HG02610 (cell line): ENCODE data around the gene NRROS.
"Not testable (repeated sequence)": the region's sequence is repeated elsewhere in the genome, so short reads cannot be mapped to it uniquely, and the experiment has no call there.

Experiments
- ATAC-seq: cut with Tn5 transposase; IDR thresholded peaks from one replicate; pipeline ENCODE4 v1.9.1; 2021; ENCODE audit warnings: mild to moderate bottlenecking, moderate library complexity; ENCODE audit not compliant: unreplicated experiment

NRROS gene

DNA sequence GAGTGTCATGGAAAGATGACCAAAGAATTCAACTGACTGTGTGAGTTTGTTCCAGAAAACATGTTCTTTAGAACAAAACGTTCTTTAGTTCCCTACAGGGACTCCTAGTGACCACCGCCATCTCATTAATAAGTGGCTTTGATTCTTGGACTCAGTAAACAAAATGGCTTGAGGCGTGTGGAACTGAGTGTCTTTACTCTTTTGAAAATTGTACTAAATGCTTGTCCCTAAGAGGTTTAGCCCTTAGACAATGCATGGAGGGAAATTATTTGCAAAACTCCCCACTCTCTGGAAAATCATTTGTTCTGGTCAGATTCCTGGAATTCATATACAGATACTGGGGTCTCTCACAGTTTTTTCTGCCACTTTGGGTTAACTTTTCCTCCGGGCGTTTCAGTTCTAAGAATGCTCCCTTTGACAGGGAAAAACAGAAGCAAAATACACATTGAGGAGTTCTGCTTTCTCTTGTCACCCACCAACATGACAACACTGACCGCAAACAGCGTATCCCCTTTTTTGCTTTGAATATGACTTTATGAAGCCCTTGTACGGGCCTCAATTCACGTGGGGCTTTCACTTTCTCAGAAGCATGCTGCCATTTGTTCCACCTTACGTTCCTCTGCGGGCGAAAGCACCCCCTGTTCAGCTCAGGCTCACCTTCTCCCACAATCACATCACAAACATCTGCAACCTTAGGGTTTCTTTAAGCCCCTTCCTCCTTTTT, 15.3 kb upstream of the NRROS start:
- ATAC-seq, result peak; percentile 57

GRCh38 chr3:196624907-196625306, 14.6 kb upstream of the NRROS start:
- ATAC-seq, result no peak

DNA sequence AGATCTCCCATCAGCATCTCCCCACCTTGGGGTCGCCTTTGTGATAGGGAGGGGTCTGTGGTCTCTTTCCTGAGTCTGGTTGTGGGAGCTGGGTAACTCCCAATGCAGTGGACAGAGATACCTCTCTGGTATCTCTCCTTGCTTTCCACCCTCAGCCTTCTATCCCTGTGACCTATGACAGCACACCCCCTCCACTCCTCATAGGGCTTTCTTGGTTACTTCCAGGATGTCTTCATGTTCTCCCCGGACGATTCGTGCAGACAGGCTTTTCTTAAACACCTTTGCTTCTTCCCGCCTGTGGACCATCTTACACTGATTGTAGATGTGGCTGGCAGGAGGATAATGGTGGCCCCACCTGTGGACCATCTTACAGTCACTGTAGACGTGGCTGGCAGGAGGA, 14.2 kb upstream of the NRROS start:
- no peak for ATAC-seq

GRCh38 chr3:196627918-196628231, 11.6 kb upstream of the NRROS start:
- no peak for ATAC-seq

GRCh38 chr3:196629228-196629627, 10.3 kb upstream of the NRROS start:
- ATAC-seq, result no peak

- ATAC-seq, result no peak
Measured at GRCh38 chr3:196631682-196632045, 7.8 kb upstream of the NRROS start.

DNA sequence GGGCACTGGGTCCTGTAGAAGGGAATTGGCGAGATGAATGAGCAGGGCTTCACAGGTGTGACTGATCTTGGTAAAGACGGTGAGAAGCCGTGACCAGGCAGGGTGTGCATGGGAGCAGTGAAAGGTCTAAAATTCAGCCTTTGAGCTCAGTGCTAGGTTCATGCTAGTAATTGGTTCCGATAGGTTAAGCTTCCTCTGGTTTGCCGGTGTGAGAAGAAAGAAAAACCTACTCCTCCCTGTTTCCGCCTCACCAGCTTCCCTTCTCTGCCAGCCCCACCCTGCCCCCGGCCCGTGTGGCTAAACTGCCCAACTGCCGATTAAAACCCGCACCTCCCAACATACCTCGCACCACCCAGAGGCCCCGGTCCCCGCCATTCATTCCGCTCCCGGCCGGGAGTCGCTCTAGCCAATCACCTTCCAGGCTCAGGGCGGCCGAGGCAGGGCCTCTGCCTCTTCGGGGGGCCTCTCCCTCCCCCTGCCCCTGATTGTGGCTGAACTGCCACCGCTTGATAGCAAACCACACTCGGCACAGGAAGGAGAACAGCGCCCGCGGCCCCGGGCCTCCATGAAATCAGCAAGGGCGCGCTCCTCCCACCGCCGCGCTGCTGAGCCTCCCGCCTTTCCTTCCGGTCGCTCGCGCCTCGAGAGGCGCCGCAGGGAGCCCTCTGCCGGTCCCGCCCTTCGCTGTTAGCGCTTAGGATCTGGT, 7.3 kb upstream of the NRROS start:
- peak; percentile 72 for ATAC-seq

- ATAC-seq, result no peak
Measured at GRCh38 chr3:196633555-196634151, 5.8 kb upstream of the NRROS start.

DNA sequence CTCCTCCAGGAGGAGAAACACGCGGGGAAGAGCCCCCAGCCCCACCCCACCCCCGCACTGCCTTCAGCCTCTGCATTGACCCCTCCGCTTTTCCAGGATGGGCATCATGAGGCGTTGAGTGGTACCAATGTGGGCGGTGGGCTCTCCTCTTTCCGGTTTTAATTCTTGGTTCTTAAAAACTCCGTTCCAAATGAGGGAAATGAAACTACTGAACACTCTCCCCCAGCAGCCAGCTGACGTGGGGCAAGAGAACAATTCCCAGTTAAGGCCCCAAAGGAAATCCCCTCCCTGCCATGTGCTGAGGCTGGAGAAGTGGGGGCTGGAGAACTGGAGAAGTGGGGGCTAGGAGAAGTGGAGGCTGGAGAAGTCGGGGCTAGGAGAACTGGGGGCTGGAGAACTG, 5.3 kb upstream of the NRROS start:
- ATAC-seq, result no peak

DNA sequence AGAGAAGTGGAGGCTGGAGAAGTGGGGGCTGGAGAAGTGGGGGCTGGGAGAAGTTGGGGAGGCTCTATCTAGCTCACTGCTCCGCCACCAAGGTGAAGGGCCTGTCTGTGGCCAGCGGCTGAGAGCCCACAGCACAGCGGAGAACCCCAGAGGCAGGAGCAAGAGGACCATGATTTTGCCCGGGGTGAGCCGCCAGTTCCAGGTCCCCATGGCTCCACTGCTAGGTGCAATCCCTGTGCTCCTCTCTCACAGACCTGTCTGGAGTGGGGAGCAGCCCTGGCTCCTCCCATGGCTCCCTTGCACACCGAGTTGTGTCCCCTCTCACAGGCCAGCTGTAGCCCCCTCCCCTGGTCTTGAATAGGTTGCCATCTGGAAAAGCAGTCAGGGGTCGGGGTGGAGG, 4.7 kb upstream of the NRROS start:
- ATAC-seq, result no peak

DNA sequence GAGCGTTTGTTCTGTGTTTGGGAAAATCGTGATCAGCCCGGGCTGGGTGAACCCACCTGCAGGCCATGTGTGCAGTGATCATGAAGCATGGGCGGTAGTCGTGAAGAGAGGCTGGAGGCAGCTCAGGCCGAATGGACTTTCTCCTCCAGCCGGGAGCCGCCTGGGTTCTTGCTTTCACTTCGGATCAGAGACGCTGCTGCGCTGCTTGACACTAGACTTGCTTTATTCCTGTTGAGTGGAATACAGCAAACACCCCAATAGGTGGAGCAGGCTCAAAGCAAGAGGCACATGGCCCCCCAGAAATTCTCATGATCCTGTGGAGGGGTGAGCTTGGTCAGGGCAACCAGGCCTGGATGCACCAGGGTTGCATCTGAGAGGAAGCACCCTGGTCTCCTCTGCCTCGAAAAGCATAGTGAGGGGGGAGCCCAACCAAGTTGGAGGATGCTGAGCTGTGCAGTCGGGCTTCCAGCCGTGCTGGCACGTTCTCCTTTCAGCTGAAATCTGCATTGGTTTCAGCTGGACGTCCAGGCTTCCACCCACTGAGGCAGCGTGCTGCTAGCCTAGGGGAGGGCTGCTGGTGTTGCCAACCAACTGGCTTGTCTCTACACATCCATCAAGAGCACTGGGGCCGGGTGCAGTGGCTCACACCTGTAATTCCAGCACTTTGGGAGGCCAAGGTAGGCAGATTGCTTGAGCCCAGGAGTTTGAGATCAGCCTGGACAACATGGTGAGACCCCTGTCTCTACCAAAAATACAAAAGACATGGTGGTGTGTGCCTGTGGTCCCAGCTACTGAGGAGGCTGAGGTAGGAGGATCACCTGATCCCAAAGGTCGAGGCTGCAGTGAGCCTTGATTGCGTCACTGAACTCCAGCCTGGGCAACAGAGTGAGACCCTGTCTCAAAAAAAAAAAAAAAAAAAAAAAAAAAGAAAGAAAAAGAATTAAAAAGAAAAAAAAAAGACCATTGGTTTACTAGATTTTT, 2.8 kb upstream of the NRROS start:
- no peak for ATAC-seq

DNA sequence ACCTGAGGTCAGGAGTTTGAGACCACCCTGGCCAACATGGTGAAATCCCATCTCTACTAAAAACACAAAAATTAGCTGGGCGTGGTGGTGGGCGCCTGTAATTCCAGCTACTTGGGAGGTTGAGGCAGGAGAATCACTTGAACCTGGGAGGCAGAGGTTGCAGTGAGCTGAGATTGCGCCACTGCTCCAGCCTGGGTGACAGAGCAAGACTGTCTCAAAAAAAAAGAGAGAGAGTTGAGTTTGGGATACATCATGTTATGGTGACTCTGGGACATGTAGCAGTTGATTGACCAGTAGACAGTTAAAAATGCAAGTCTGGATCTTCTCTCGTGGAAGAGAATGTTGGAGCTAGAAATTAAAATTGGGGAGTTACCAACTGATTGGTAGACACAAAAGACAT, 1.6 kb upstream of the NRROS start:
- not testable (repeated sequence) for ATAC-seq

- no peak for ATAC-seq
Measured at GRCh38 chr3:196638861-196639482, 522 bp upstream of the NRROS start.

DNA sequence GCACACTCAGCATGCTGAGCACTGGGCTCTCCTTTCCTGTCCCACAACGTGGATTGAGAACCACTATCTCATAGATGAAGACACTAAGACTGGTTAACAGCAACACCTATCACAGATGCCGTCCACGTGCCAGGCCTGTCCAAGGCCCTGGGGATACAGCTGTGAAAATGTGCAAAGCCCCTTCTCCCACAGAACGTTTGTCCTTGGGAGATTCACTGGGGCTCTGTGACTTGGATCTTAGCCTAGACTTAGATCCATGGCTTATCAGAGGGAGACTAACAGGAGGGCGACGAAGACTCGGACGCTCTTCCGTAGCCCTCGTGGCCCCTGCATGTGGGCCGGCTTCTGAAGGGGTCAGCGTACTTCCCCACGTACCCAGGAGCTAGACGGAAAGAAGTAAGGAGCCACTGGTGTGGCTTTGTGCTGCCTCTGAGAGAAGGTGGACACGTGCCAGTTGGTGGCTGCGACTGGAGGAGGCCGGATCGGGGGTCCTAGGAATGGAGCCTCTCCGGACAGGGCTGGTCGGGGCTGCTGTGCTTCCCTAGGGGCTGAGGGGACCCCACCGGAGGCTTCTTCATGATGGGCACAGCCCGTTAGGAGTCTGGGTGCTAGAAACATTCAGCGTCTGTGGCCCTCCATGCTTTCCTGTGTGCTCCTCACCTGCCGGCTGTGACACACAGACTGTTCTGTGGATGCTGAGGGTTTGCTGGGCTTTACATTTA, 964 bp downstream of the NRROS start:
- ATAC-seq, result no peak

- peak; percentile 18 for ATAC-seq
Measured at GRCh38 chr3:196641333-196642054, 2.0 kb downstream of the NRROS start.

- no peak for ATAC-seq
Measured at GRCh38 chr3:196642434-196642833, 2.9 kb downstream of the NRROS start.

DNA sequence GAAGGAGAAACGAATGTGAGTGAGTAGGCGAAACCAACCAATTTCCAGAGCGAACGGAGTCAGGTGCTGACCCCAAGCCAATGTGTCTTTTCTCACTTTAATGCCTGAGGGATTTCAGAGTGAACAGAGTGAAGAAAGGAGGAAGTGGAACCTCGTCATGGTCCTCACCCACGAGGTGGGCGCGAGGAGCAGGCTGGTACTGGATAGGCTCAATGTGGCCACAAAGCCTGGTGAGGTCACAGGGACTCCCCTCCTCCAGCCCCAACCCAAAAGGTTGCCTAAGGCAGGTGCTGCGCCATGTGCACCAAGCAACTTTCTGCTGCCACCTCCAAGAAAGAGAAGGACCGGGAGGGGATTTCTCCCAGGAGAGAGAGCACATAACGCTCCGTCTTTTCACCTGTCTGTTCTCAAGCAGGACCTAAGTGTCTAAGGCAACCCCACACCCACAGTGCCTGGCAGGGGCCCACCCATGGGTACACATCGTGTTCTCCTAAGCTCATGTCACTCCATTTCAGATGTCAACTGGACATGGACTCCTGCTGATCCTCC, 3.8 kb downstream of the NRROS start:
- peak; percentile 81 for ATAC-seq

GRCh38 chr3:196643761-196644160, 4.3 kb downstream of the NRROS start:
- no peak for ATAC-seq

GRCh38 chr3:196645096-196645495, 5.6 kb downstream of the NRROS start:
- ATAC-seq, result no peak
